PFSK-1 (cell line): ENCODE data around the gene PIK3R3.

Experiments
- SIN3A ChIP-seq: IDR thresholded peaks from 2 replicates; pipeline ENCODE4 v1.6.1; 2012; ENCODE audit warnings: mild to moderate bottlenecking, low read length, moderate library complexity, borderline replicate concordance; ENCODE audit not compliant: insufficient read depth
- TF ChIP-seq, protein P1 (sequence below), 2 experiments: IDR thresholded peaks; 2 replicates each; pipeline versions ENCODE4 v1.6.1 to v1.8.0; 2011 to 2012; ENCODE audit warnings: low read depth in 2 of 2, low read length in 2 of 2, control low read depth in 1 of 2, inconsistent platforms in 1 of 2, mild to moderate bottlenecking in 1 of 2, moderate library complexity in 1 of 2; ENCODE audit not compliant: insufficient read depth in 1 of 2

DNA sequence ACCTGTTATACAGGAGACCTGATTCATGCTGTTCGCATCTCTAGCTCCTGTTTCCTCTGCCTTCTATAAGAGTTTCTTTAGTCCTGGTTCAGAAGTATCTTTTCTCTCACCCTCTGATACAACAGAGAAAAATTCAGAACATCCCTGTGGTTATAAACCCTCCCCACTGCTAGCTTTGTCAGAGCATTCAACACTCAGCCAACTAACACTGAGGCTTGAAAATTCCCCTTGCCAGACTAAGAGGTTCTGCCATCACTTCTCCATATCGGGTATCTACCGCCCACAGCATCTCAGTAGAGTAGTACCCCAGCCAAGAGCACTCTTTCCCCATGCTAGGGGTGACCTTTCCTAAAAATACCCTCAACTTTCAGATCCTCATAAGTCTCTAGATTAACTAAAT is 19.6 kb upstream of the PIK3R3 start:
- no peak for TF ChIP-seq SIN3A
- TF ChIP-seq, protein P1, sequence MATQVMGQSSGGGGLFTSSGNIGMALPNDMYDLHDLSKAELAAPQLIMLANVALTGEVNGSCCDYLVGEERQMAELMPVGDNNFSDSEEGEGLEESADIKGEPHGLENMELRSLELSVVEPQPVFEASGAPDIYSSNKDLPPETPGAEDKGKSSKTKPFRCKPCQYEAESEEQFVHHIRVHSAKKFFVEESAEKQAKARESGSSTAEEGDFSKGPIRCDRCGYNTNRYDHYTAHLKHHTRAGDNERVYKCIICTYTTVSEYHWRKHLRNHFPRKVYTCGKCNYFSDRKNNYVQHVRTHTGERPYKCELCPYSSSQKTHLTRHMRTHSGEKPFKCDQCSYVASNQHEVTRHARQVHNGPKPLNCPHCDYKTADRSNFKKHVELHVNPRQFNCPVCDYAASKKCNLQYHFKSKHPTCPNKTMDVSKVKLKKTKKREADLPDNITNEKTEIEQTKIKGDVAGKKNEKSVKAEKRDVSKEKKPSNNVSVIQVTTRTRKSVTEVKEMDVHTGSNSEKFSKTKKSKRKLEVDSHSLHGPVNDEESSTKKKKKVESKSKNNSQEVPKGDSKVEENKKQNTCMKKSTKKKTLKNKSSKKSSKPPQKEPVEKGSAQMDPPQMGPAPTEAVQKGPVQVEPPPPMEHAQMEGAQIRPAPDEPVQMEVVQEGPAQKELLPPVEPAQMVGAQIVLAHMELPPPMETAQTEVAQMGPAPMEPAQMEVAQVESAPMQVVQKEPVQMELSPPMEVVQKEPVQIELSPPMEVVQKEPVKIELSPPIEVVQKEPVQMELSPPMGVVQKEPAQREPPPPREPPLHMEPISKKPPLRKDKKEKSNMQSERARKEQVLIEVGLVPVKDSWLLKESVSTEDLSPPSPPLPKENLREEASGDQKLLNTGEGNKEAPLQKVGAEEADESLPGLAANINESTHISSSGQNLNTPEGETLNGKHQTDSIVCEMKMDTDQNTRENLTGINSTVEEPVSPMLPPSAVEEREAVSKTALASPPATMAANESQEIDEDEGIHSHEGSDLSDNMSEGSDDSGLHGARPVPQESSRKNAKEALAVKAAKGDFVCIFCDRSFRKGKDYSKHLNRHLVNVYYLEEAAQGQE (IDR thresholded peaks at IDR 0.05; ENCODE audit: insufficient read depth in 1 of 2, low read depth in 2 of 2, low read length in 2 of 2), result no peak
